Measurements from ENCODE around the gene PPP1R3E. TPM values are rescaled to one million over a fixed set of nuclear protein-coding genes. Genes with fewer than 3 reads are reported as not detected.

Gene PPP1R3E
- total and polyA plus RNA-seq, 2 of the 13 experiments (the other 11 are each of a cell fraction or from before 2014, with no cell fraction given): 16.5 to 26.5 TPM

- TF ChIP-seq JARID2 (CRISPR knock-in tag; IDR thresholded peaks at IDR 0.05; ENCODE audit: insufficient replicate concordance): peak; percentile 61
- TF ChIP-seq U2AF1 (optimal IDR thresholded peaks at IDR 0.05; ENCODE audit: low read depth, low read length): no peak
- TF ChIP-seq ZNF703 (CRISPR knock-in tag; IDR thresholded peaks at IDR 0.05; ENCODE audit: borderline replicate concordance): no peak
- 0 out of 2 replicates have a peak, but pooled peaks have one; percentile 45 for TF ChIP-seq ZNF136 (CRISPR knock-in tag; IDR thresholded peaks at IDR 0.05; ENCODE audit: low read depth)
- TF ChIP-seq FOXK2 (IDR thresholded peaks at IDR 0.05): 0 out of 2 replicates have a peak, but pooled peaks have one; percentile 26
- TF ChIP-seq RBFOX2 (IDR thresholded peaks at IDR 0.05; ENCODE audit: low read depth, low read length): peak; percentile 37; the same call in 1 of the 2 replicates
- 0 out of 2 replicates have a peak, but pooled peaks have one; percentile 30 for TF ChIP-seq PPARG (CRISPR knock-in tag; conservative IDR thresholded peaks at IDR 0.05)
- TF ChIP-seq TEF (CRISPR knock-in tag; IDR thresholded peaks at IDR 0.05): peak; percentile 81
- TF ChIP-seq POLR2AphosphoS5 (IDR thresholded peaks at IDR 0.05; ENCODE audit: low read depth, low read length): 0 out of 2 replicates have a peak, but pooled peaks have one; percentile 22
- peak; percentile 82; the same call in 1 of the 2 replicates for TF ChIP-seq TRAFD1 (CRISPR knock-in tag; IDR thresholded peaks at IDR 0.05; ENCODE audit: borderline replicate concordance)
- TF ChIP-seq ZNF362 (CRISPR knock-in tag; IDR thresholded peaks at IDR 0.05; ENCODE audit: borderline replicate concordance): peak; percentile 87
- peak; percentile 27; the same call in 1 of the 2 replicates for TF ChIP-seq MEF2D (CRISPR knock-in tag; IDR thresholded peaks at IDR 0.05)
- TF ChIP-seq STAG1 (CRISPR knock-in tag; IDR thresholded peaks at IDR 0.05): peak; percentile 61
- TF ChIP-seq RARA (CRISPR knock-in tag; IDR thresholded peaks at IDR 0.05): peak; percentile 8; the same call in 1 of the 2 replicates
- TF ChIP-seq YEATS4 (CRISPR knock-in tag; IDR thresholded peaks at IDR 0.05; ENCODE audit: borderline replicate concordance): no peak
Observed at GRCh38 chr14:23299211-23299957, 3.3 kb downstream of the PPP1R3E start (continued).
